HG03139 (cell line): Measurements from ENCODE around the gene FAM221B.

Source experiments
- ATAC-seq: cut with Tn5 transposase; IDR thresholded peaks from one replicate; pipeline ENCODE4 v1.9.1; 2021; ENCODE audit not compliant: unreplicated experiment

The FAM221B gene

GRCh38 chr9:35847792-35848572 lies 19.4 kb upstream of the FAM221B start:
- peak; percentile 70 for ATAC-seq

GRCh38 chr9:35845824-35846771 lies 17.6 kb upstream of the FAM221B start:
- ATAC-seq = no peak

GRCh38 chr9:35844628-35845270 lies 16.2 kb upstream of the FAM221B start:
- no peak for ATAC-seq

GRCh38 chr9:35842795-35843194 lies 14.3 kb upstream of the FAM221B start:
- ATAC-seq = no peak

- ATAC-seq = no peak
These were observed 13.7 kb upstream of the FAM221B start for GRCh38 chr9:35842020-35842745.

GRCh38 chr9:35841645-35841900 lies 13.0 kb upstream of the FAM221B start:
- no peak for ATAC-seq

- no peak for ATAC-seq
These were observed 12.5 kb upstream of the FAM221B start for GRCh38 chr9:35840881-35841644.

GRCh38 chr9:35839926-35840325 lies 11.4 kb upstream of the FAM221B start:
- no peak for ATAC-seq

- ATAC-seq = no peak
These were observed 8.1 kb upstream of the FAM221B start for GRCh38 chr9:35836595-35836994.

GRCh38 chr9:35835766-35836165 lies 7.2 kb upstream of the FAM221B start:
- ATAC-seq = no peak

GRCh38 chr9:35835216-35835632 lies 6.7 kb upstream of the FAM221B start:
- ATAC-seq = no peak

- ATAC-seq = no peak
These were observed 6.0 kb upstream of the FAM221B start for GRCh38 chr9:35834260-35835215.

GRCh38 chr9:35832814-35833213 lies 4.3 kb upstream of the FAM221B start:
- ATAC-seq = no peak

GRCh38 chr9:35831040-35831439 lies 2.5 kb upstream of the FAM221B start:
- ATAC-seq = no peak

- no peak for ATAC-seq
These were observed 1.2 kb upstream of the FAM221B start for GRCh38 chr9:35829764-35830096.

- peak; percentile 66 for ATAC-seq
These were observed 692 bp upstream of the FAM221B start, which contains the start of gene TMEM8B for GRCh38 chr9:35829084-35829763. TSS of gene TMEM8B (plus strand) at chr9:35829228. CDS start at chr9:35829448, 220 bp downstream.

- ATAC-seq = no peak
These were observed 1.0 kb downstream of the FAM221B start for GRCh38 chr9:35827486-35827885.

GRCh38 chr9:35826071-35826701 lies 2.3 kb downstream of the FAM221B start:
- no peak for ATAC-seq
